Tibial nerve (tissue), 4 donors: ENCODE results near the gene NCK2.

Source experiments
- EP300 ChIP-seq, 2 donors: sonication (generic); formaldehyde crosslinking; IDR thresholded peaks; one replicate each; pipeline ENCODE4 v1.6.1; 2017; ENCODE audit warnings: antibody characterized with exemption in 2 of 2, mild to moderate bottlenecking in 1 of 2
- POLR2A ChIP-seq, 2 donors: fragments of 450-650 bp; IDR thresholded peaks; one replicate each; pipeline ENCODE4 v1.6.1; 2017; ENCODE audit warnings: antibody characterized with exemption in 2 of 2, mild to moderate bottlenecking in 2 of 2, moderate library complexity in 2 of 2
- TF ChIP-seq, protein P1 (sequence below), 5 experiments: fragments of 200-600 bp in 3 of 5; fragments of 450-650 bp in 2 of 5; sonication (generic) in 3 of 5; IDR thresholded peaks; one replicate each; pipeline ENCODE4 v1.5.1; 2016 to 2019; ENCODE audit warnings: antibody characterized with exemption in 5 of 5, mild to moderate bottlenecking in 3 of 5, moderate library complexity in 2 of 5

DNA sequence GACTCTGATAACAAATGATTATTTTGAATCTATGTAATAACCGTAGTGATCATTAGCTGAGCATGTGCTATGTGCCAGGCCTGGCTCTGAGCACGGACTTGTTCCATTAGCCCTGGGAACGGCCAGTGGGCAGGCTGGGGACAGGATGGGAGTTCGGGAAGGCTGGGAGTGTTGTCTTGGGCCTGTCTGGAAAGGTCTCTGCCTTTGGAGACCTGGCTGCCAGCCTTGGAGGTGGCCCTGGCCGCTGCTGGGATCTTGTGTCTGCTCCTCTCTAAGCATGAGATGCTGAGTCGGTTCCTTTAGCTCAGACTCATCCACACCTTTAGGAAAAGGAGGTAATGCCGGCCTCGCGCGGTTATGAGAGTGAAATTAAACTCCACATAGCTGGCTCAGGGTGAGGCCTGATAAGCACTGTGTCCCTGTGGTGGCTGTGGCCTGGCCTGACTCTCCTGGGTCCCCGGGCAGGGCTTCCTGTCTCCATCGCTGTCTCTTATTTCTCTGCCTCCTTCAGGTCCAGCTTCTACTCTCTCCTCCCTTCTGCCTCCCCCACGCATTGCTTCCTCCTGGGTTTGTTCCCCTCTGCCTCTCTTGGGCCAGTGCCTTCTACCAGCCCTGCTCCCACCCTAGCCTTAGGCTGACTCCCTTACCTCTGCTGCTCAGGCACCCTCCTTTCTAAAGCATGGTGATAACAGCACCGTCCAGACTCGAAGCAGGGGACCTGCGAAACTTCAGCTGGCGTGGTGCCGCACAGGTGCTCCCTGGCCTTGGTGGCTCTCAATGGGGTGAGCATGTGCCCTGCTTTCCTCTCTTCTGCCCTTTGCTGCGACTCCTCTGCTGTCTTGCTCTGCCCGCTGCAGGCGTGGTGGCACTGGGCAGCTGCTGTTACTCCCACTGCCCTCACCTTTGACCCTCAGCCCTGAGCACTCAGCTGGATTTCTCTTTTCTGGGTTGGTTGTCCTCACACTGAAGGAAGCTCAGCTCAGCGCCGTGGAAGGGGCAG is 41.8 kb downstream of the NCK2 start:
- TF ChIP-seq, protein P1, sequence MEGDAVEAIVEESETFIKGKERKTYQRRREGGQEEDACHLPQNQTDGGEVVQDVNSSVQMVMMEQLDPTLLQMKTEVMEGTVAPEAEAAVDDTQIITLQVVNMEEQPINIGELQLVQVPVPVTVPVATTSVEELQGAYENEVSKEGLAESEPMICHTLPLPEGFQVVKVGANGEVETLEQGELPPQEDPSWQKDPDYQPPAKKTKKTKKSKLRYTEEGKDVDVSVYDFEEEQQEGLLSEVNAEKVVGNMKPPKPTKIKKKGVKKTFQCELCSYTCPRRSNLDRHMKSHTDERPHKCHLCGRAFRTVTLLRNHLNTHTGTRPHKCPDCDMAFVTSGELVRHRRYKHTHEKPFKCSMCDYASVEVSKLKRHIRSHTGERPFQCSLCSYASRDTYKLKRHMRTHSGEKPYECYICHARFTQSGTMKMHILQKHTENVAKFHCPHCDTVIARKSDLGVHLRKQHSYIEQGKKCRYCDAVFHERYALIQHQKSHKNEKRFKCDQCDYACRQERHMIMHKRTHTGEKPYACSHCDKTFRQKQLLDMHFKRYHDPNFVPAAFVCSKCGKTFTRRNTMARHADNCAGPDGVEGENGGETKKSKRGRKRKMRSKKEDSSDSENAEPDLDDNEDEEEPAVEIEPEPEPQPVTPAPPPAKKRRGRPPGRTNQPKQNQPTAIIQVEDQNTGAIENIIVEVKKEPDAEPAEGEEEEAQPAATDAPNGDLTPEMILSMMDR (IDR thresholded peaks at IDR 0.05), result no peak
- TF ChIP-seq POLR2A (IDR thresholded peaks at IDR 0.05) (no peak), EP300 (IDR thresholded peaks at IDR 0.05) (no peak)
